Muscle of arm (tissue), 12 donors: Measurements from ENCODE around the gene HDAC4. TPM values are rescaled to one million over a fixed set of nuclear protein-coding genes. Genes with fewer than 3 reads are reported as not detected.
A peak's percentile ranks its signal among the peaks of the same experiment; 100 is the strongest.

Experiments
- DNase-seq: peaks from one replicate; pipeline ENCODE4 v3.0.0-alpha.2; 2013
- polyA plus RNA-seq, 12 donors: library from polyadenylated mRNA; unstranded; fragments of 120-200 nt; gene quantifications; one replicate each; pipeline ENCODE4 v1.2.1, GENCODE V29; 2013; ENCODE audit not compliant: insufficient read length in 12 of 12

The HDAC4 gene
- polyA plus RNA-seq, 12 donors, result 10.0 to 23.7 (median 13.5) TPM; not detected in 1

DNA sequence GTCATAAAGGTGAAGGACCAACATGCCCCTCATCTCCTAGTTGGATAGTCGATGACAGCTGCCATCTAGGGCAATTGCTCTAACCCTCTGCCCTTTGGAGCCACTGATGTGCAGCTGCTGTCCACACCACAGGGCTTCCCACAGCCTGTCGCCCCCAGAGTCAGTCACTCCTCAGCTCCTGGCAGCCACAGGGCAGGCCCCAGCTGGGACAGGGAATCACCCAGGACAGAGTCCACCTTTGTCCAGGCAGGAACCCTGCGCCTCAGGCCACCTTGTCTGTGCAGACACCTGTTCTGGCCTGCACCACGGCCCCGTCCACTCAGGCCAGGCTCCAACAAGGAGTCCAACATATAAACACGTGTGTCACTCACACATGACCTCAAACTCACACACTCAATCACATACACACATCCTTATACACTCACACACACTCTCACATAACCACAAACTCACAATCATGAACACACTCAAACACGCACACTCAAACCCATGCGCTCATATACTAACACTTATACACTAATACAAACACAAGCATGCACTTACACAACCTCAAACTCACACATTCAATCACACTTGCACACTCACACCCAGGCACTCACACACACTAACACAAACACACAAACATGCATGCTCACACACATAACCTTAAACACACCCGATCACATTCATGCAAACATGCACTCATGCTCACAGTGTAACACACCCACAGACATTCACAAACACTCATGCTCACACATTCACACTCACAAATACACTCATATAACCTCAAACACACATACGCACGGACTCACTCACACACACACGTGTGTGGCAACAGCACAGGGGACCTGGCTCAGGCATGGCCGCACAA, 29.7 kb downstream of the HDAC4 start:
- DNase-seq, result no peak

DNA sequence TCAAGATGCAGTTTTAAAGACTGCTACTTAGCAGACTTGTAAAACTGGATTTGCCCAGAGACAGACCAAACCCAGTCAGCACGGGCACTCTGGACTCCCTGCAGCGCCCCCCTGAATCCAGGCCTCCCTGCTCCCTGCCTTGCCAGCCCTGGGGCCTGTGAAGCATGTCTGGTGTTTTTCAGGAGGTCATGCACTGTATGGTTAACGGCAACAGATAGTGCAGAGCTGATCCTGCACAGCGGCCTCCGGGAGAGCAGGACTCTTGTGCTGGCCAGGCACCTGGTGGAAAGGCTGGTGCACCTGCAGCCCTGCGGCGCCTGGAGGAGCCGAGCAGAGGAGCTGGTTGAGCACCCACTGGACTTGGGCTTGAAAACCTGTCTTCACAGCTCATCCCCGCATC, 30.4 kb downstream of the HDAC4 start:
- no peak for DNase-seq

- no peak for DNase-seq
These were observed 31.1 kb downstream of the HDAC4 start for GRCh38 chr2:239369631-239370161.

GRCh38 chr2:239368906-239369552, 31.8 kb downstream of the HDAC4 start:
- DNase-seq, result no peak

DNA sequence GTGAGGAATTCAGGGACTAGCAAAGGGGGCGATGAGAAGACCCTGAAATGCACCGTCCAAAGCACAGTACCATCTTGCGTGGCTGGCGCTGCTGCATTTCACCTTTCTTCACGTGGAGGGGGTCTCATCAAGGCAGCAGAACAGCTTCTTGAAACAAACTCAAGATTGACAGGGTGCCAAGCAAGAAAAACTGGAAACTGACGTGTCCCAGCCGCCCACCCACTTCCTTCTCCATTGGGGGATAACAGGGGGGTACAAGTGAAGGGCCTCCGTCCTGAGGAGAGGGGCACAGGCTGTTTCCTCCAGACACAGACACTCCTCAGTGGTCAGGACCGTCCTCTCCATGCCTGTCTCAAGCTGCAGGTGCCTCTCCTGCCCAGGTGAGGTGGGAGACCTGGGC, 32.5 kb downstream of the HDAC4 start:
- DNase-seq, result no peak

GRCh38 chr2:239366740-239367139, 34.1 kb downstream of the HDAC4 start:
- no peak for DNase-seq

DNA sequence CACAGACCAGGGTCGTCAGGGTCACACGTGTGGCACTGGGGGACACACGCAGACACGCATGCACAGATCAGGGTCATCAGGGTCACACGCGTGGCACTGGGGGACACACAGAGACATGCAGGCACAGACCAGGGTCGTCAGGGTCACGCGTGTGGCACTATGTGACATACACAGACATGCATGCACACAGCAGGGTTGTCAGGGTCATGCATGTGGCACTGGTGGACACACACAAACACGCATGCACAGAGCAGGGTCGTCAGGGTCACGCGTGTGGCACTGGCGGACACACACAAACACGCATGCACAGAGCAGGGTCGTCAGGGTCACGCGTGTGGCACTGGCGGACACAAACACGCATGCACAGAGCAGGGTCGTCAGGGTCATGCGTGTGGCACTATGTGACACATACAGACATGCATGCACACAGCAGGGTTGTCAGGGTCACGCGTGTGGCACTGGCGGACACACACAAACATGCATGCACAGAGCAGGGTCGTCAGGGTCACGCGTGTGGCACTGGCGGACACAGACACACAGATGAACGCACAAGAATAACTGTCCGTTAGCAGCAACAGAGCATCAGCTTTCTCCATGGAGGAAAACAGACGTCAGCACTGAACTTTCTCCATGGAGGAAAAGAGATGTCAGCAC, 34.9 kb downstream of the HDAC4 start:
- no peak for DNase-seq

- no peak for DNase-seq
These were observed 35.6 kb downstream of the HDAC4 start for GRCh38 chr2:239365071-239365781.

- no peak for DNase-seq
These were observed 36.7 kb downstream of the HDAC4 start for GRCh38 chr2:239363946-239364637.

DNA sequence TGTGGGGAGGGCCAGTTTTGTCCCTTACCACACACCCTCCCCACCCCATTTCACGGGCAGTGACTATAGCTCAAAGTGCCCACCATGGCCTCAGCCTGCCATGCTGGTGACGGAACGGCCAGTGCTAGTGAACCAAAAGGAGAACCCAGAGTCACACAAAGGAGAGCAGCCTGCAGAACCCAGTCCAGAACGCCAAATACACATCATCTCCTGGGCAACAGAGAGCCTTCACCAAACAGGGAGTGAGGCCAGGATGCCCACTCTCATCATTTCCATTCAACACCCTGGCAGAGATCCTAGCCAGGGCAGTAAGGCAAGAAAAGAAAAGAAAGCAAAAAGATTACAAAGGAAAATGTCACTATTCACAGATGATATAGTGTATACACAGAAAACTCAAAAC, 38.3 kb downstream of the HDAC4 start:
- DNase-seq, result no peak

GRCh38 chr2:239361311-239361642, 39.5 kb downstream of the HDAC4 start:
- no peak for DNase-seq

- no peak for DNase-seq
These were observed 40.2 kb downstream of the HDAC4 start for GRCh38 chr2:239360421-239361310.

- no peak for DNase-seq
These were observed 40.8 kb downstream of the HDAC4 start for GRCh38 chr2:239360008-239360407.

DNA sequence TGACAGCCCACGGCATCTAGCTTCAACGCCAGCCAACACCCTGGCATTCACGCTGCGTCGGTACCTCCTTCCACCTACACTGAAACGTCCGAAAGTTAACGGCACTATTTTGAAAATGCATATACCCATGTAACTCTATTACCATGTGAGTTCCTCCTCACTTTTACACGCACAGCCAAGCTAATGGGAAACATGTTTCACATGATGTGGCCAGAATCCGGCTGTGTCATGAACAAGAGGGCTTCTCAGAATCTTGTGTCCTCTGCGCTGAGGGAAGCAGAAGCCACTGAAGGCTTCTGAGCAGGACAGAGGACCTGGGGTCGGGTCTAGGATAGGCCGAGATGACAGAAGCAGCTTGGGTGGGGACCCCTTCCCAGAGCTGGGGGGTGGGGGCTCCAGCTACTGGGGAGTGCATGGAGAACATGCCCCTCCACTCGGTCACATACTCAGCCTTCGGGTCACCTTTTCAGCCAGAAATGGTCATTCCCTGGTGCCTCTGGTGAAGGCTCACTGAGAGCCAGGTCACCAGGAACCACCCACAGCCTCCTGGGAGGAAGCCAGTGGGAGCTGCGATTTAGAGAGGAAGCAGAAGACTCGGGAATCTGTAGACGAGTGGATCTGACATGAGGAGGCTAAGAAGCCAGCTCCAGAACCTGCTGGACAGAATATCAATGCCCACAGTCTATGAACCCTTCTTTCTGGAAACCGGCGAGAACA, 41.5 kb downstream of the HDAC4 start:
- DNase-seq, result no peak

- no peak for DNase-seq
These were observed 42.6 kb downstream of the HDAC4 start for GRCh38 chr2:239358062-239358754.

DNA sequence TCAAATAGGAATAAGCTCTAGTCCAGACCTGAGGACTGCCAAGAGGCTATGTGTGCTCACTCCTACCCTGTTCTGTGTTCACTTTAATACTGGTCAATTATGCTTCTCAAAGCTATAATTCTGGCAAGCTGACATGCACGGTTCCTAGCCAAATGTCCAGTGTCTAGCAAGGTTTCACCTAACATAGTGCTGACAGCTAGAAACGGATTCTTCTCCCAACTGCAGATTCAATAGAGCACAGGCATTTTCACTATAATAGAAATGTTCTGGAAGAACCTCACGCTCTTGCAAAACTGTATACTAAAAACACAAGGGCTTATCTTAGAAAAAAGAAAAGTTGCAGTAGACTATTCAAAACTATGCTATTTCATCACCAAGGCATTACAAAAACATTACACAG, 45.1 kb downstream of the HDAC4 start:
- no peak for DNase-seq

DNA sequence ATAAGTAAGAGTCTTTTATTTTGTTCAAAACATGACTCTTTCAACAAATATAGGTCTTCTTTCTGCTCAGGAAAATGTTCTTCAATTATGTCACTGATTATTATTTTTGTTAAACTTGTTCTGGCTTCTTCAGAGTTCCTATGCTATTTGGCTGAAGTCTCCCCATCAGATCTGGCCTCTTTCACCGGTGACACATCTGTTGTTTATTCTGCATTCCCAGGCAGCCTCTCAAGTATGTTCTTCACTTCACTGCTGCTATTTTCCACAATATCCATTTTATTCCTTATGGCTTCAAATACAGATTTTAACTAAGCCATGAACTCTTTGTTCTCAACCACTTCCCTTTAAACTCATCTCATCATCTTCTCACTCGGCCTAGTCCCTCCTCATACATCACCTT, 45.7 kb downstream of the HDAC4 start:
- peak; percentile 69 for DNase-seq

GRCh38 chr2:239354791-239355136, 46.1 kb downstream of the HDAC4 start:
- no peak for DNase-seq

DNA sequence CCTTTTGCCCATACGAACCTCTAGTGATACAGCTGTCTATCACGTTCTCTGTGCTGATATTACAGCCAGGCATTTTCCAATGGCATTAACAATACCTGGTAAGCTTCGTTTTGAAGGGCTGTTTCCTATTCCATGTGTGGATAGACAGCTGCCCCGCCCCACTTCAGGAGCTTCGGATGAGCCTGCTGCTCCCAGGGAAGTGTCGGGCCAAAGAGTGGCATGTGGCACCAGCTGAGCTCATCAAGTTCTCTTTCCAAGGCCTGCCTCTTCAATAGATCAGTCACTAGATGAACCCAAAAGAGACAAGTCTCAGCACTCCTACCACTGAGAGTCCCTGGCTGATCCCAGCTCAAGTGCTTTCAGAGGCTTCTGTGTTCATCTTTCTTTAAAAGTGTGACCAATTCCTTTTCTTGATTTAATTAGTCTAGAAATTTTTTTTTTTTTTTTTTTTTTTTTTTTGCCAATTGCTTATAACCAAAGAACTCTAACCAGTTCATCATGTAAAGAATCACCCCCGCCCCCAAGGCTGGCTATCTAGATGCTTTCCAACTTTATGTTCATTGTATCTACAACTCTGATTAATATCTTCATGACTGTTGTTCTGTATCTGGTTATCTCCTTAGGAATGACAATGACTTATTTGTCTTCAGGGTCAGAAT, 46.6 kb downstream of the HDAC4 start:
- no peak for DNase-seq
